HG02840 (cell line): ENCODE results near the gene SCARB1.

ENCODE experiments used
- ATAC-seq: cut with Tn5 transposase; IDR thresholded peaks from one replicate; pipeline ENCODE4 v1.9.1; 2021; ENCODE audit warnings: mild to moderate bottlenecking, moderate library complexity, moderate number of reproducible peaks; ENCODE audit not compliant: unreplicated experiment, low FRiP score

SCARB1 gene

GRCh38 chr12:124779161-124780141, 84.2 kb downstream of the SCARB1 start:
- ATAC-seq: no peak

- no peak for ATAC-seq
These were observed 85.3 kb downstream of the SCARB1 start for GRCh38 chr12:124778411-124778810.

GRCh38 chr12:124777399-124778372, 86.0 kb downstream of the SCARB1 start:
- ATAC-seq: no peak

- no peak for ATAC-seq
These were observed 87.5 kb downstream of the SCARB1 start for GRCh38 chr12:124776125-124776513.

- peak; percentile 78 for ATAC-seq
These were observed 89.0 kb downstream of the SCARB1 start for GRCh38 chr12:124774462-124775167.

- peak; percentile 39 for ATAC-seq
These were observed 89.6 kb downstream of the SCARB1 start for GRCh38 chr12:124774054-124774461.

GRCh38 chr12:124772289-124773170, 91.1 kb downstream of the SCARB1 start:
- ATAC-seq: no peak

GRCh38 chr12:124771462-124772288, 92.0 kb downstream of the SCARB1 start:
- ATAC-seq: no peak

GRCh38 chr12:124770728-124771127, 92.9 kb downstream of the SCARB1 start:
- no peak for ATAC-seq

- no peak for ATAC-seq
These were observed 93.7 kb downstream of the SCARB1 start for GRCh38 chr12:124769881-124770512.

- no peak for ATAC-seq
These were observed 94.5 kb downstream of the SCARB1 start for GRCh38 chr12:124769163-124769530.

GRCh38 chr12:124768452-124769162, 95.1 kb downstream of the SCARB1 start:
- no peak for ATAC-seq

- peak; percentile 57 for ATAC-seq
These were observed 96.4 kb downstream of the SCARB1 start for GRCh38 chr12:124767066-124767821.

- ATAC-seq: no peak
These were observed 97.0 kb downstream of the SCARB1 start for GRCh38 chr12:124766727-124767065.

- no peak for ATAC-seq
These were observed 97.8 kb downstream of the SCARB1 start for GRCh38 chr12:124765581-124766489.
